Astrocyte of the cerebellum (primary cell): Measurements from ENCODE around the gene CD3E.

Experiments used
- DNase-seq: peaks from one replicate; pipeline ENCODE4 v3.0.0-alpha.2; 2011; ENCODE audit warnings: low read depth
- H3K4me3 ChIP-seq: 2 replicates; pipeline ENCODE4 v1.5.1; 2011; ENCODE audit warnings: mild to moderate bottlenecking, low read depth, low read length, moderate library complexity
- CTCF ChIP-seq: IDR thresholded peaks from 2 replicates; pipeline ENCODE4 v1.5.1; 2012; ENCODE audit warnings: low read length, low read depth, moderate library complexity, mild to moderate bottlenecking; ENCODE audit errors: missing control alignments
- in situ Hi-C: cut with HindIII; loops from 2 replicates; pipeline ENCODE4 v1.10.0; 2017; ENCODE audit warnings: low sequenced_read_pairs

CD3E gene

GRCh38 chr11:118264569-118265465 is 39.7 kb upstream of the CD3E start:
- no peak for TF ChIP-seq CTCF
- H3K4me3 ChIP-seq, result no peak overlapping the region
- no peak for DNase-seq
- in situ Hi-C loops, result no loop called here

- H3K4me3 ChIP-seq, result no peak overlapping the region
- in situ Hi-C loops, result no loop called here
- TF ChIP-seq CTCF, result no peak
- DNase-seq, result no peak
Measured at GRCh38 chr11:118265954-118266353, 38.6 kb upstream of the CD3E start.

DNA sequence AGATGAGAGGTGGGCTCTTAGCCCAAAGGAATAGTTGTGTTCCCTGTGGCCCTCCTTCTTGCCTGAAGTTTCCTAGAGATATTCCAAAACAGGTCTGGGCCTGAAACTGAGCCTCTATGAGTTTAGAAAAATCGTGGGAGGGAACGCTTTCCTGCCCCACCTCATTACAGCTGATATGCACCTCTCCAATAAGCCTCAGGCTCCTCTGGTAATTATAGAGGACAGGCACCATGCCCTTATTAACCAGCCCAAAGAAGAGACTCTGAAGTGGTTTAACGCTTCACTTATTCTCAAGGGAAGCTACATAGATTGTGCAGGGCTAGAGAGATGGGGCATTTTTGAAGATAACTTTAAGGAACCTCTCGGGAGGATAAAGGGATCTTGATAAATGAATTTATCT is 37.0 kb upstream of the CD3E start:
- H3K4me3 ChIP-seq, result no peak overlapping the region
- TF ChIP-seq CTCF, result no peak
- in situ Hi-C loops, result no loop called here
- DNase-seq, result no peak

- in situ Hi-C loops, result no loop called here
Measured at GRCh38 chr11:118272001-118272400, 32.5 kb upstream of the CD3E start.

DNA sequence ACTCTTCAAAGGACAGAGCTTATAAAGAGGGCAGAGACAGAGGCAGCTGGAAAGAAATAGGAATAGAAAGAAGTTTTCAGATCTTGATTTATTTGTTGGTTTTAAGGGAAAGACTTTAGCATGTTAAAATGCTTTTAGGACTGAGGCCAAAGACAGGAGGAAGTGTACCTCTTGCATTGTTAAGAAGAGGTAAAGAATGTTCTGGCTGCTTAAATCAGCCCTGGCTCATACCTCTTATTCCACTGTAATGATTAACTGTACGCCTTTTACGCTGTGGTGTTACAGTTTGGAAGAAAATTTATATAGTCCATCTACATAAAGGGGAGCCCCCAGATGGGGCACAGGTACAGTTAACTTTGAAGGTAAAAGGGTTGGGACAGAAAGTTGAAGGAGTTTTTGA is 30.3 kb upstream of the CD3E start:
- no peak for TF ChIP-seq CTCF
- H3K4me3 ChIP-seq, result no peak overlapping the region
- in situ Hi-C loops, result no loop called here
- no peak for DNase-seq

More at GRCh38 chr11:118272001-118272400, 32.5 kb upstream of the CD3E start:
- TF ChIP-seq CTCF, result no peak
- no peak overlapping the region for H3K4me3 ChIP-seq
- DNase-seq, result no peak

DNA sequence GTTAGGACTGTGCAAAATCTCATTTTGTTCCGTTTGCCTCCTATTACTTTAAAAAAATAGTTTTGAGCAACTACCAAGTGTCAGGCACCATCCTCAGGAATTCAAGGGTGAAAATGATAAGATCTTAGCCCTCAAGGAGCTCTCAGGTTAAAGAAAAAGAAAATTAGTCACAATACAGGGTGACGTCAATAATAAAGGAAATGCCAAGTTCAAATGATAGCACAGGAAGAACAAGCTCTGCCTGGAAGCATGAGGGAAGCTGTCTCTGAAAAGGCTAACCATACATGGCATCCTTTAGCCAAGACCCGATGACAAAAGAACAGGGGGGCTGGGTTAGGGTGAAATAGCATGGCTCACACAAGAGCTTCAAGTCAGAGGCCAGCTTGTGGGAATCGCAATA is 29.4 kb upstream of the CD3E start:
- TF ChIP-seq CTCF, result no peak
- in situ Hi-C loops, result no loop called here
- H3K4me3 ChIP-seq, result no peak overlapping the region
- no peak for DNase-seq
